ENCODE results near the gene MAP3K2.

The MAP3K2 gene

GRCh38 chr2:127358044-127358443 lies 29.7 kb downstream of the MAP3K2 start:
- H3K9me2 ChIP-seq (replicated peaks; ENCODE audit: low read depth, low read length): no peaks in the 10 kb centered on the region
- peaks cover 87% of the 10 kb centered on the region for H3K79me2 ChIP-seq (ENCODE audit: insufficient read depth, low read length)
- no peak overlapping the region for H3K9ac ChIP-seq (ENCODE audit: low read depth, low read length, poor library complexity, severe bottlenecking)
- H3K4me2 ChIP-seq (ENCODE audit: low read depth, low read length, poor library complexity, severe bottlenecking): no peak overlapping the region
- H4K20me1 ChIP-seq (ENCODE audit: insufficient read depth, low read length, poor library complexity, severe bottlenecking): peaks cover 56% of the 10 kb centered on the region
- no peaks in the 10 kb centered on the region for H3K27me3 ChIP-seq (ENCODE audit: insufficient read depth, low read length, poor library complexity, severe bottlenecking)
- H3K9me3 ChIP-seq (ENCODE audit: insufficient read depth, low read depth, low read length): no peaks in the 10 kb centered on the region
- no peaks in the 10 kb centered on the region for H3K36me3 ChIP-seq (ENCODE audit: insufficient read depth, low read length)
- H3K4me3 ChIP-seq (ENCODE audit: low read length, poor library complexity, severe bottlenecking): no peak overlapping the region
- no peak overlapping the region for H2AFZ ChIP-seq (ENCODE audit: low read length)
- H3K4me1 ChIP-seq (ENCODE audit: insufficient read depth, low read length, poor library complexity, severe bottlenecking): peaks cover 3% of the 10 kb centered on the region
- no peaks in the 10 kb centered on the region for H3F3A ChIP-seq (ENCODE audit: low read depth)
- TF ChIP-seq EZH2phosphoT487 (IDR thresholded peaks at IDR 0.05; ENCODE audit: borderline replicate concordance) (no peak), CTCF (conservative IDR thresholded peaks at IDR 0.05; ENCODE audit: low read length) (no peak)

DNA sequence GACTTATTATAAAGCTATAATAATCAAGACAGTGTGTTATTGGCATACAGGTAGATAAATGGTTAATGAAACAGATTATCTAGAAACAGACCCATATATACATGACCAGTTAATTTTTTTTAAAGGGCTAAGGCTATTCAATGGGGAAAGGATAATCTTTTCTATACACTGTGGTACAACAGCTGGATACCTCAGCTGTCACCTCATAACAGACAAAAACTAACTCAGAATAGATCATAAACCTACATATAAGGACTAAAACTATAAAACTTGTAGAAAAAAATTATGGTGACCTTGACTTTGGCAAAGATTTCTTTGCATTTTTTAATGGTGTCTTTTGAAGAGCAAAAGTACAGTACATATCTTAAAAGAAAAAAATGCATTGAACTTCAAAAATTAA lies 30.2 kb downstream of the MAP3K2 start:
- peaks cover 82% of the 10 kb centered on the region for H3K79me2 ChIP-seq (ENCODE audit: insufficient read depth, low read length)
- H3F3A ChIP-seq (ENCODE audit: low read depth): no peaks in the 10 kb centered on the region
- TF ChIP-seq CTCF (conservative IDR thresholded peaks at IDR 0.05; ENCODE audit: low read length) (no peak), EZH2phosphoT487 (IDR thresholded peaks at IDR 0.05; ENCODE audit: borderline replicate concordance) (no peak)
- H4K20me1 ChIP-seq (ENCODE audit: insufficient read depth, low read length, poor library complexity, severe bottlenecking): peaks cover 51% of the 10 kb centered on the region
- no peaks in the 10 kb centered on the region for H3K36me3 ChIP-seq (ENCODE audit: insufficient read depth, low read length)
- no peaks in the 10 kb centered on the region for H3K27me3 ChIP-seq (ENCODE audit: insufficient read depth, low read length, poor library complexity, severe bottlenecking)
- H3K4me1 ChIP-seq (ENCODE audit: insufficient read depth, low read length, poor library complexity, severe bottlenecking): peaks cover 3% of the 10 kb centered on the region
- H3K4me2 ChIP-seq (ENCODE audit: low read depth, low read length, poor library complexity, severe bottlenecking): no peak overlapping the region
- no peaks in the 10 kb centered on the region for H3K9me2 ChIP-seq (replicated peaks; ENCODE audit: low read depth, low read length)
- H2AFZ ChIP-seq (ENCODE audit: low read length): no peak overlapping the region
- no peak overlapping the region for H3K9ac ChIP-seq (ENCODE audit: low read depth, low read length, poor library complexity, severe bottlenecking)
- no peaks in the 10 kb centered on the region for H3K9me3 ChIP-seq (ENCODE audit: insufficient read depth, low read depth, low read length)
- H3K4me3 ChIP-seq (ENCODE audit: low read length, poor library complexity, severe bottlenecking): no peak overlapping the region

- H3F3A ChIP-seq (ENCODE audit: low read depth): no peaks in the 10 kb centered on the region
- H3K9me3 ChIP-seq (ENCODE audit: insufficient read depth, low read depth, low read length): no peaks in the 10 kb centered on the region
- peaks cover 83% of the 10 kb centered on the region for H3K79me2 ChIP-seq (ENCODE audit: insufficient read depth, low read length)
- H4K20me1 ChIP-seq (ENCODE audit: insufficient read depth, low read length, poor library complexity, severe bottlenecking): peaks cover 44% of the 10 kb centered on the region
- H3K9ac ChIP-seq (ENCODE audit: low read depth, low read length, poor library complexity, severe bottlenecking): no peak overlapping the region
- no peak overlapping the region for H2AFZ ChIP-seq (ENCODE audit: low read length)
- H3K36me3 ChIP-seq (ENCODE audit: insufficient read depth, low read length): no peaks in the 10 kb centered on the region
- no peak overlapping the region for H3K4me2 ChIP-seq (ENCODE audit: low read depth, low read length, poor library complexity, severe bottlenecking)
- no peaks in the 10 kb centered on the region for H3K27me3 ChIP-seq (ENCODE audit: insufficient read depth, low read length, poor library complexity, severe bottlenecking)
- TF ChIP-seq CTCF (conservative IDR thresholded peaks at IDR 0.05; ENCODE audit: low read length) (no peak), EZH2phosphoT487 (IDR thresholded peaks at IDR 0.05; ENCODE audit: borderline replicate concordance) (no peak)
- no peaks in the 10 kb centered on the region for H3K9me2 ChIP-seq (replicated peaks; ENCODE audit: low read depth, low read length)
- no peak overlapping the region for H3K4me3 ChIP-seq (ENCODE audit: low read length, poor library complexity, severe bottlenecking)
- H3K4me1 ChIP-seq (ENCODE audit: insufficient read depth, low read length, poor library complexity, severe bottlenecking): peaks cover 3% of the 10 kb centered on the region
Observed at GRCh38 chr2:127356531-127356930, 31.2 kb downstream of the MAP3K2 start.

Data from Loucy (cell line).